SH-SY5Y (cell line): Measurements from ENCODE around the gene FANCE.

Source experiments
- GATA2 ChIP-seq: IDR thresholded peaks from 2 replicates; pipeline ENCODE4 v1.6.1; 2011; ENCODE audit warnings: mild to moderate bottlenecking, low read depth, low read length
- GATA3 ChIP-seq: IDR thresholded peaks from 2 replicates; pipeline ENCODE4 v1.6.1; 2011; ENCODE audit warnings: low read depth, mild to moderate bottlenecking, low read length, moderate library complexity

FANCE gene

DNA sequence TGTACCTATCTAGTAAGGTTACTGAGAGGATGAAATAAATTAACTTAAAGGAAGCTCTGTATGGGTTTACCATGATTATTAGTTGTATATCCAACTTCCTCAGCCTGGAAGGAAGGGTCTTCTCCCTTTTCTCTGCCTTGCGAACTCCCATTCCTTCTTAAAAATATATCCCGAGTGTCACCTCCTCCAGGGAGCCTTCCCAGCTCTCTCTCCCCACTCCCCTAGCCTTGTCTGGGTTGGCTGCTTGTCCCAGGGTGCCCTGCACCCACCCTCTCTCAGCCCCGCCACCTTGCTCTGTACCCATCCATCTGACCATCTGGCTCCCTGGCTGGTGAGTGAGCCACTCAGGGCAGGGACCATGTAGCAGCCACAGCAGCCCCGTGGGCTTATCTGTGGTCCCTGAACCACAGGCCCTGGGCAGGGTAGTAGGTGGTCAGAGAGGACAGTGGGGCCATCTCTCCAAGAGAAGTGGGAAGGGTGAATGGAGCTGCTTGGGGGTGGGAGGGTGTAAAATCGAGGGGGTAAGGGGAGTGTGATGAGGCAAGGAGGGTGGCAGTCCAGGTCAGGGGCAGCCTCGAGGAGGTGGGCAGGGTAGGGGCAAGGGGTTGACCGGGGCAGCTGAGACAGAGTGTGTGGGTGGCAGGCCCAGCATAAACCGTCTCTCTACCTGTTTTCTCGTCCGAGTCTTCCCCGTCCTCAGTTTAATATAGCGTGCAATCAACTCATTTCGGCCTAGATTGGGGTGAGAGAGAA lies 31.9 kb downstream of the FANCE start:
- TF ChIP-seq GATA3 (no peak), GATA2 (no peak)

DNA sequence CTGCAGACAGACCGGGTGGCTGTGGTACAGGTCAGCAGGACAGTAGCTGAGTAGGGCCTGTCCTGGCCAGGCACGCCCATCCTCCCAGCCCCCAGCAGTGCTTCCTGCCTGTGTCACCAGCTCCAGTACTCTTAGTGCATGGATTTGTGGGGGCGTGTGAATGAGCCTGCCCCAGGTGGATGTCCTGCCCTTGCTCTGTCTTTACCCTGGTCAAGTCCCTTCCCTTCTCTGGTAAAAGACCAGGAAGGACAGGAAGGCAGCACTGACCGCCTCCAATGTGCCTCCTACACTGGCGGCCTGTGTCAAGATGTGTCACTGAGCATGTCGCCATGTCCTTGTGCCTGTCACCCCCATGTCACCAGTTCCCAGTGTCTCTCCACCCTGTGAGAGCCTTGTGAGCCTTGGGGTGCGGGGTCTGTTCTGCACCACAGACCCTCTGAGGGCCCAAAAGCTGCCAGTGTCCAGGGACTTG lies 32.8 kb downstream of the FANCE start:
- no peak for TF ChIP-seq GATA2
- no peak for TF ChIP-seq GATA3

DNA sequence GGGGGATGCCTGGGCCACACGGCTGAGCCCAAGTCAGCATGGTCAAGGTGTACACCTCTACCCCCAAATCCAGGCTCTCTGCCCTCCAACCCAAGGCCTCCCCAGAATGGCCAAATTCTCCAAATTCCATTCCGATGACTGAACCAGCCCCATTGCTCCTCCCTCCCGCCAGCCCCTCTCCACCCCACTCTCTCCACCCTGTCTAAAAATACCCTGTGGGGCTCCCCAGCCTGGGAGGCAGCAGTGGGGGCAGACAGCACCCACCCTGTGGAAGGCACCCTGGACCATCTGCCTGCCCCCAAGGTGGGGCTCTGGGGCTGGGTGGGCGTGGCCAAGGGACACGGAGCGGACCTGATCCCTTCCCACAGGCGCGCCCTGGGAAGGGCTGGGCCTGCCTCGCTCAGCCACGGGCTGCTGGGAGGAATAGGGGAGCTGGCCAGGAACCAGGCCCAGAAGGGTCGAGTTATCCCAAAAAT lies 33.3 kb downstream of the FANCE start:
- TF ChIP-seq GATA2 (no peak), GATA3 (no peak)

DNA sequence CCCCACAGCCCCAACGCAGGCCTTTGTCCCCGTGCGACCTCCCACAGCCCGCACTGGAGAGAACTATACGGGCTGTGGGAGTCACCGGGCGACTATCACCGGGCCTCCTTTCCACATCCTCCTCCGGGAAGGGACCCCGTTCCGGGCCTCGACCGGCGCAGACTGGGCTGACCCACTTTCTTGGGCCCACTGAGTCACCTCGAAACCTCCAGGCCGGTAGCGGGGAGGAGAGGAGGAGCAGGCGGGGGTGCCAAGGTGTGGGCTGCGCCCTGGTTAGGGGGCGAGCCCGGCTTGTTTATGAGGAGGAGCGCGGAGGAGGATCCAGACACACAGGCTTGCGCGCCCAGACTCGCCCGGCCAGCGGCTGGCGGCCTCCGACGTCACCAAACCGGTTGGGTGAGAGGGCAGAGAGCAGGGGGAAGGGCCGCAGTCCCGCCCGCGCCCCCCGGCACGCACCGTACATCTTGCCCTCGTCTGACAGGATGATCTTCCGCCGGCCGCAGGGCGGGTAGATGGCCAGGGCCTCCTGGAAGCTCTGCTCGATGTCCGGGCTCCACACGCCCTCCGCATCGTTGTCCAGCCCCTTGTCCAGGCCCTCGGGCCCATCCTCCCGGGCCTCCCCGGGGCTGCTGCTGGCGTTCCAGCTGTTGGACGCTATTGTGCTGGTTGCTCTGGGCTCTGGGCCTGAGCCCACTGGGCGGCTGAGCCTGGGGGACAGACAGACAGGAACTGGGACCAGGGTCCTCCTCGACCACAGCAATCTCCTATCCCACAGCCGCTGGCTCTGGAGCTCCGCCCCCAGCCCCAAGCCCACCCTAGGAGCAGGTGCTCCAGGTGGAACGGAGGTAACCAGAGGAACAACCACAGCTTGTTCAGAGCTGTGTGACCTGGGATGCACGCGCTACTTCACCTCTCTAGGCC lies 34.1 kb downstream of the FANCE start:
- TF ChIP-seq GATA3 (no peak), GATA2 (no peak)

DNA sequence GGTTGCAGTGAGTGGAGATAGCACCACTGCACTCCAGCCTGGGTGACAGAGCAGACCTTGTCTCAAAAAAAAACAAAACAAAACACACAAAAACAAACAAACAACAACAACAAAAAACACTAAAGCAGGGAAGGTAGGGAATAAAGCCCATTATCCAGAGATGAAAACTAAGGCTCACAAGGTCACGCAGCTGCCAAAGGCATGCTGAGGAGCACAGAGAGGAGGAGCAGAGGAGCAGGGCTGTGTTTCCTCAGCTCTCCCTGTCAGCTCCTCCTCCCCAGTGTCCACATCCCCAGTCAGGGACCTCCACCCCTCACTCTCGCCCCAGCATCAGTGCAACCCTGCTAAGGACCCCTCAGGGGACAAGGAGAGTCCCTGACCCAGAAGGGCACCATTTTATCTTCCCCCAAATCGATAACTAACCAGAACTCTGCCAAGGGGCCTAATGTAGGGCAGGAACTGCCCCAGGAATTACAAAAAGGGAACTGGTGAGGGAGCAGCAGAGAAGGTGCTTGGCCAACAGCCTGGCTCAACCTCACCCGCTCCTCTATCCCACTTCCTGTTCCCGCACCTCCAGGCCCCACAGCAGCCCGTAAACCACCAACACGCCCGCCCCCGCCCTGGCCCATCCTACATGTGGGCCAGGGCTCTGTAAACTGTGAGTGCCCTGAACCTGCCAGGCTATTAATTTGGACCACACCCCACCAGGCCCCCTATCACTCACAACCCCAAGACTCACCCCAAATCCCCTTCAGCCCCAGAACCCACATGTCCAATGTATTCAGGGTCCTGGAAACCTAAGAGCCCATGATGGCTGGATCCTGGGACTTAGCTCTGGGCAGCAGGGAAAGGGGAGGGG lies 35.7 kb downstream of the FANCE start:
- TF ChIP-seq GATA2 (no peak), GATA3 (no peak)

DNA sequence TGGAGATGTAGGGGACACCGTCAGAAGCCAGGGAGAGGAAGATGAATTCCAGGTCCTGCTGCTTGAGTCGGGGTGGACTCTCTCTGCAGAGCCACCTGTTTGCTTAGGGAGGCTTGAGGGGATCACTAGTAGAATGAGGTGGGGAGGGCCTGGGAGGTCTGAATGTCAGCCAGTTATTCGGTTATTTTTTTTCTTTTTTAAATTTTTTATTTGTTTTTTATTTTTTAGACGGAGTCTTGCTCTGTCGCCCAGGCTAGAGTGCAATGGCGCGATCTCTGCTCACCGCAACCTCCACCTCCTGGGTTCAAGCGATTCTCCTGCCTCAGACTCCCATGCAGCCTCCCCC lies 36.4 kb downstream of the FANCE start:
- TF ChIP-seq GATA3, result no peak
- TF ChIP-seq GATA2, result no peak

DNA sequence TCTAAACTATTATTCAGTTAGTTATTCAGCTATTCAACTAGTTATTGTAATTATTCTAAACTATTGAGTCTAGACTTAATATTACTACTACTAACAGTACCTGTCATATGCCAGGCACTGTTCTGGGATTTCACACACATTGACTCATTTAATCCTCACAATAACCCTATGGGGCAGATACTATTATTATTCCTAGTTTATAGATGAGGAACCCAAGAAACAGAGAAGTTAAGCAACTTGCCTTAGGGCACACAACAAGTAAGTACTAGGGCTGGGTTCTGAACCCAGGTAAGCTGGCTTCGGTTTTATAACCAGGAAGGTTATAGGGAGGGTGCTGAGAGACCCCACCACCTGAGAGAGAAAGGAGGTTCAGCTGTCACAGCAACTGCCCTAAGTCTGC lies 36.9 kb downstream of the FANCE start:
- TF ChIP-seq GATA3 (no peak), GATA2 (no peak)

DNA sequence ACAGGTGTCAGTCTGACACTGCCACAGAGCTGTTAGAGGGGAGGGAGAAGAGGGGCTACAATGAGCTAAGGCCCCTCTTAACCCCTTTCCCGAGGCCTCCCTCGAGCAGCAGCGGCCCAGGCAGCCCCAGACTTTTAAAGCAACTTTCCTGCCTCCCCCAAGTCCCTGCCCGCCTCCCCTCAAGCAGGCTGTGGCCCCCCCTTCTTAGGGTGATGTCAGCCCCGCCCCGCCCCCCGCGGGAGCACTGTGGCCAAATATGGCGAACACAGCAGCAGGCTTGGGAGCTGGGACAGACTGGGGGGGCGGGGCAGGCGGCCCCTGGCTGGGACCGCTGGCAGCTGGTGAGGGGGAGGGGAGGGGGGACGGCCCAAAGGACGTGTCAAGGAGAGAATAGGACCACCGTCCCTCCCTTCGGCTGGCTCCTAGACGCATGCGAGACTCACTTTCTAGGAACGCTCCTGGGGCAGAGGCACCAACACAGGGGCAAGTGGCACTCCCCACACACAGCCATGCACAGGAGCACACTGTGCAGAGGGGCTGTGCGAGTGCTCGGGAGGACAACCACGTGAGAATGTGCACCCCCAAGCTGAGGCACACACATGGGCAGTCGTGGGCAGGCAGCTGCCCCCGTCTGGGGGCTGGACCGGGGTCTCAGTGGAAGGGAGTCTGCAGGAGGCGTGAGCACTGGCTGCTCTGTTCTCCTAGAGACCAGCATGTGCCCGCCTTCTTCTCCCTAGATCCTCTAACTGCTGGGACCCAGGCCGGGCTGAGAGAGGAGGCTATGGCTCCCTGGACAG lies 38.1 kb downstream of the FANCE start:
- TF ChIP-seq GATA3 (no peak), GATA2 (no peak)

DNA sequence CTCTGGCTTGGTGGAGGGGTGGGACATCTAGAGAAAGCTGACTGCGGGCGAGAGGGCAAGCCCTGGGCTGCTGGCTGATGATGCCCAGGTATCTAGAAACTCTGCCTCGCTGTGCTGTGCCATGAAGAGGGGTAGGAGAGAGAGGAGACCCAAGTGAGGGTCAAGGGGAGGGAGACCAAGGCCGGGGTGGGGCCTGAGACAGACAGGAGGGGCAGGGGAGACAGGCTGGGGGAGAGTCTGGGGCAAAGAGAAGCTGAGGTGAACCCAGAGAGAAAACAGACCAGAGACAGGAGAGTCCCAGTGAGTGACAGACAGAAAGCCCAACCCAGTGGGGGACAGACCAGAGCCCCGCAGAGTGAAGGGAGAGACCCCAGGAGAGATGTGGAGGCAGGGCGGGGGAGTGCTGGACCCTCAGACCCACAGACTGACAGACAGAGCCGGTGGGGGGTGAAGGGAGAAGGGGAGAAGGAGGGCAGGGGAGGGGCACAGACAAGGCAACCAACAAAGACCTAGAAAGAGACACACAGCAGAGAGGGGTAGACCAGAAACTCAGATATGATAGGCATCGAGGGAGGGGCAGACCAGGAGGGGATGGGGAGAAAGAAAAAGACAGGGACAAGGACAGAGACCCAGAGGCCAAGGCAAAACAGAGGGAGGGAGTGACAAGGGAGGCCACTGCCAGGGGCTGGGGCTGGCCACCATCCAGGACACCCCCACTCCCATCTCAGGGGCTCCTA lies 38.9 kb downstream of the FANCE start:
- no peak for TF ChIP-seq GATA3
- TF ChIP-seq GATA2, result no peak

DNA sequence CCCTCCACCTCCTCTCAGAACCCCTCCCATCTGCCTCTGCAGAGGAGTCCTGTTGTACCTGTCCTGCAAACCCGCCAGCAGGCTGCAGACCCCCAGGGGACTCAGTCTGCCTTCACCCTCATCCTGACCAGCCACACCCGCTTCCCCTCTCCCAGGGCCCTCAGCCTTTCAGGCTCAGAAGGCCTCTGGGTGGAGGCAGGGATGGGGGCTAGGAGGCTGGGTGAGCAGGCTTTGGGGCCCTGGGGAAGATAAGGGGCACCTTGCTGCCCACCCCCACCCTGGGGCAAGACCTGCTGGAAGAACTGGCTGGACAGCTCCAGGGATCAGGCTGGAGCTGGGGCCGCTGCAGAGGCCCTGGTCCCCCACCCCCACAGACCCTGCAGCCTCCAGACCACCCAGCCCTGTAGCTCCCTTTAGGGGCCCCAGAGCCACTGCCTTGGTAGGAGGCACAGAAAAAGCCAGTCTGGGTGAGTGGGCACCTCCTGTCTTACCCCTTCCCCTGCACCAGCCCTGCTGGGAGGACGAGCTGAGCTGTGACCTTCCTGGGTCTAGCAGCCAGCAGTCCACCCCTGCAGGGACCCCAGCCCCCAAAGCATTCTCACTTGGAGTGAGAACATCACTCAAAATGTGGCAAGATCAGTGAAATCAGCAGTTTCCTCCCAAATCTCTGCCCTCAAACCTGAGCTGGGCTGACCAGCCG lies 39.6 kb downstream of the FANCE start:
- TF ChIP-seq GATA3 (no peak), GATA2 (no peak)

DNA sequence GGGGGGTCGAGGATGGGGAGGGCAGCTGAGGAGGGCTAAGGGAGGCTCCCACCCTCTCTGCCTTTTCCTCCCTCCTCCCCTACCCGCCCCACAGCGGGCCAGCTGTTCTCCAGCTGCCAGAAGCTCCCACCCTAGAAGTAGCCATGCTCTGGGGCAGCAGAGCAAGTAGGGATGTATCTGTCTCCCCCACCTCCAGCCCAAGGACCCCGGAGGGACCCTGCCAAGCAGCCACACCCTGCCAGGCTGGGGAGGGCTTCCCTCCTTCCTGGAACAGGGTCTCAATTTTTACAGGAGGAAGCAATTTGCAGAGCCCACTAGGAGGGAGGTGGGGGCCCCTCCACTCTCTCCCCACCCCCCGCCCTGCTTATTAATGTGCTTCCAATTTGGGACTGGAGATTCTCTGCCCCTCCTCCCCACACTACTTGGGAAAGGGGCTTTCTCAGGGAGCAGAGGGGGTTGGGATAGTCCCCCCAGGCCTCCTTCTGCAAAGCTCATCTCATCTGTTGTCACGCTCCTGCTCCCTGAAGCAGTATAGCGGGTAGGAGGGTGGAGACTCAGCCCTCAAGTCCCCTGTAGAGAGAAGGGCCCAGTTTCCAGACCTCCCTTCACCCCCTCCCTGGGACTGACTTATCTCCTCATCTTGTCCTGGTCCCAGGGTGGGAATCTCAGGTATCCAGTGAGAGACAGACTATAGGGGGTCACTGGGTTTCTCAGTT lies 40.3 kb downstream of the FANCE start:
- no peak for TF ChIP-seq GATA3
- TF ChIP-seq GATA2, result peak; percentile 58
